Vagina (tissue), 2 donors: ENCODE results near the gene ZBTB16.

Source experiments
- POLR2A ChIP-seq, 2 donors: fragments of 450-650 bp; IDR thresholded peaks; one replicate each; pipeline ENCODE4 v1.6.1; 2017; ENCODE audit warnings: antibody characterized with exemption in 2 of 2, mild to moderate bottlenecking in 2 of 2, moderate library complexity in 2 of 2
- POLR2AphosphoS5 ChIP-seq, 2 donors: sonication (generic); formaldehyde crosslinking; IDR thresholded peaks; one replicate each; pipeline ENCODE4 v1.9.0; 2017; ENCODE audit warnings: antibody characterized with exemption in 2 of 2, mild to moderate bottlenecking in 2 of 2, low read depth in 1 of 2; ENCODE audit not compliant: insufficient read depth in 1 of 2
- TF ChIP-seq, protein P1 (sequence below), 3 experiments: fragments of 450-650 bp in 2 of 3; fragments of 200-600 bp in 1 of 3; sonication (generic) in 1 of 3; IDR thresholded peaks; one replicate each; pipeline ENCODE4 v1.5.1; 2017 to 2019; ENCODE audit warnings: antibody characterized with exemption in 3 of 3, mild to moderate bottlenecking in 2 of 3, moderate library complexity in 2 of 3

DNA sequence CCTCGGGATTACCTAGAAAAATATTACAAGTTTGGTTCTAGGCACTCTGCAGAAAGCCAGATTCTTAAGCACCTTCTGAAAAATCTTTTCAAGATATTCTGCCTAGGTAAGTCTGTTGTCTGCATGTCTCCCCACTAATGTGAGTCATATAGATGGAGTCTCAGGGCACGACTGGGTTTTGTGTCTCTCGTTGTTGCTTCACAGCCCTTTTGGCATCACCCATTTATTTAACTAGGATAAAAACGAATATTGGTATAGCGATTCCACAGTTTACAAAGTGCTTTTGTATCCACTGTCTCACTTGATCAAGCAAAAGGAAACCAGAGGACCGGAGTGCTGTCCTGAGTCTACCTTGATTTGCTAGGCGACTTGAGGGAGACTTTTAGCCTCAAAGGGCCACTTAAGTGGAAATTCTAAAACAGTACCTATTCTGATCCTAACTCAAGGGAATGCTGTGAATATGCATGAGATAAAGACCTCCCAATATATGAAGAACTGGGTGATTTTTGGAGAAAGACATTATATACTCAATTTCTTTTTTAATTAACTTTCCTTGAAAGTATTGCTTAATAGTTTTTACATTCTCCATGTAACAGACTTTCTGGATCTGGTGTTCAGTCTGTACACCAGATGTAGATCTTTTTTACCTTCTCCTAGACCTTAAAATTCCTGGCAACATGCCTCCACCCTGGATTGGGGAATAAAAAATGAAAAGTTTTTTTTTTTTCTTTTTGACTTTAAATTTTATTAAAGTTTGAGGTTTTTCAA lies 237.3 kb downstream of the ZBTB16 start:
- TF ChIP-seq, protein P1, sequence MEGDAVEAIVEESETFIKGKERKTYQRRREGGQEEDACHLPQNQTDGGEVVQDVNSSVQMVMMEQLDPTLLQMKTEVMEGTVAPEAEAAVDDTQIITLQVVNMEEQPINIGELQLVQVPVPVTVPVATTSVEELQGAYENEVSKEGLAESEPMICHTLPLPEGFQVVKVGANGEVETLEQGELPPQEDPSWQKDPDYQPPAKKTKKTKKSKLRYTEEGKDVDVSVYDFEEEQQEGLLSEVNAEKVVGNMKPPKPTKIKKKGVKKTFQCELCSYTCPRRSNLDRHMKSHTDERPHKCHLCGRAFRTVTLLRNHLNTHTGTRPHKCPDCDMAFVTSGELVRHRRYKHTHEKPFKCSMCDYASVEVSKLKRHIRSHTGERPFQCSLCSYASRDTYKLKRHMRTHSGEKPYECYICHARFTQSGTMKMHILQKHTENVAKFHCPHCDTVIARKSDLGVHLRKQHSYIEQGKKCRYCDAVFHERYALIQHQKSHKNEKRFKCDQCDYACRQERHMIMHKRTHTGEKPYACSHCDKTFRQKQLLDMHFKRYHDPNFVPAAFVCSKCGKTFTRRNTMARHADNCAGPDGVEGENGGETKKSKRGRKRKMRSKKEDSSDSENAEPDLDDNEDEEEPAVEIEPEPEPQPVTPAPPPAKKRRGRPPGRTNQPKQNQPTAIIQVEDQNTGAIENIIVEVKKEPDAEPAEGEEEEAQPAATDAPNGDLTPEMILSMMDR (IDR thresholded peaks at IDR 0.05): no peak
- TF ChIP-seq POLR2A (IDR thresholded peaks at IDR 0.05) (no peak), POLR2AphosphoS5 (IDR thresholded peaks at IDR 0.05; ENCODE audit: insufficient read depth in 1 of 2, low read depth in 1 of 2) (no peak)
